Epithelial cell of prostate (primary cell): Measurements from ENCODE around the gene DBF4.
"Not testable (repeated sequence)": the region's sequence is repeated elsewhere in the genome, so short reads cannot be mapped to it uniquely, and the experiment has no call there.

Experiments used
- DNase-seq: peaks from one replicate; pipeline ENCODE4 v3.0.0-alpha.2; 2011; ENCODE audit warnings: low read depth, low spot score
- H3K27ac ChIP-seq: fragments of 450-650 bp; 2 replicates; pipeline ENCODE4 v1.5.1; 2017; ENCODE audit warnings: mild to moderate bottlenecking

DBF4 gene

DNA sequence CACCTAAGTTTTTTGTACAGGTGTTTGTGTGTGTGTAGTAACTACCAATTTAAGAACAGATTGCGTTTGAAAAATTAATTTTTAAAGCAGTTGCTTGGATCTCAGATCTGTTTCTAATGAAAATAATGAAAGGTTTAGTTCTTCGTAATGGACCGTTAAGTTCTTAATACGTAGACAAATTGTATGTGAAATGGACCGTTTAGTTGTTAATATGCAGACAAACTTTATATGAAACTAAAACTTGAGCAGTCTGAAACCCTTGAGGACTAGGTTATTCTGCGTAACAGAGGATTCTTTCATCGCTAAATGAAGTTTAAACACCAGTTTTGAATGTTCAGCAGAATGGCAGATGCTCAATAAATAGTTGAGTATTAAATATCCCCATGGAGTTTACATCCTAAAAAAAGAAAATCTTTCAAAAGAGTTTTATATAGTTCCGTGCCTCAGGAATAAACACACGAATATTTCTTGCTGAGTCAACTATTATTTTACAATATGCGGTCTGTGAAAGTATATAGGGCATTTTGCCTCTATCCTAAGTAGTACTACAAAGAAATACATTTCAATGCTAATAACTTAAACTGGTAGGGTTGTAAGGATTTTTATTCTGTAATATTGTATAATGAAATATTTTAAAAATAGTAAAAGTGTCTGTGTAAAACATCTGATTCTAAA lies 1.2 kb downstream of the DBF4 start:
- peak overlapping the region; percentile 87 for H3K27ac ChIP-seq
- no peak for DNase-seq

DNA sequence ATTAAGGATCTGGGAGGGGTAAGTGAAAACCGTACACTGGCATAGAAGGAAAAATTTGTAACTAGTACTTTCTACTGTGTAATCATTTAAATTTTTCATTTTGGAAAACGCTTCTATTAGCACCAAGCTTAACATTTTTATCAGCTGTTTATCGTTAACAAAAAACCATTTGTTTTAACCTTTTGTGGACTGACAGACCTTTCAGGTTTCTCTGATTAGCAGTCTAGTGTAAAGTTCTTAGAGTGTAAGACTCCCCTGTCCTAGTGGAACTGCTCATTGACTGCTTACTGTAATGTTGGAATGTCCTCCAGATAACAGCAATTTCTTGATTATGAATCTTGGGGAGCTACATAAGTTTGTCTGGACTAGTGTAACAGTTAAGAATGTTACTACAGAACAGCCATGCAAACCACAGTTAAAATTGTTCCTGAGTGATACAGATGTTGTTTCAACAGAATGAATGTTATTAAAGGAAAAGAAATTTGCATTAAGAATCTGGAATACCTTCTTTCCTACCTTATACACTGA lies 2.0 kb downstream of the DBF4 start:
- DNase-seq: no peak
- H3K27ac ChIP-seq: no peak overlapping the region

DNA sequence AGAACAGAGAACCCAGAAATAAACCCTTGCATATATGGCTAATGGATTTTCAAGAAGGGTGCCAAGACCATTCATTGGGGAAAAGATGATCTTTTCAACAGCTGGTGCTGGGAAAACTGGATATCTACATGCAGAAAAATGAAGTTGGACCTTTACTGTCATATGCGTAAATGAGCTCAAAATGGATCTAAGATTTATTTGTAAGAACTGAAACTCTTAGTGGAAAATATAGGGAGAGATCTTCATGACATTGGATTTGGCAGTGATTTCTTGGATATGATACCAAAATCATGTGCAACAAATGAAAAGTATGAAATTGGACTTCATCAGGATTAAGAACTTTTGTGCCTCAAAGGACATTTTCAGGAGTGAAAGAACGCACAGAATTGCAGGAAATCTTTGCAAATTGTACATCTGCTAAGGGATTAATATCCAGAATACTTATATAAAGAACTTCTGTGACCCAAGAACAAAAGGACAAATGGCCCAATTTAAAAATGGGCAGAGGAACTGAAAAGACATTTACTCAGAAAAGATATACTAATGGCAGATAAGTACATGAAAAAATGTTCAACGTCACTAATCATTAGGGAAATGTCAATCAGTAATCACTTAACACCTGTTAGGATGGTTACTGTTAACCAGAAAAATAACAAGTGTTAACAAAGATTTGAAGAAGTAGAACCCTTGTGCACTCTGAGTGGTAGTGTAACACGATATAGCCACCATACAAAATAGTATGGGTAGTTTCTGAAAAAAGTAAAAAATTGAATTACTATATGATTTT lies 6.1 kb downstream of the DBF4 start:
- no peak overlapping the region for H3K27ac ChIP-seq
- DNase-seq: no peak

DNA sequence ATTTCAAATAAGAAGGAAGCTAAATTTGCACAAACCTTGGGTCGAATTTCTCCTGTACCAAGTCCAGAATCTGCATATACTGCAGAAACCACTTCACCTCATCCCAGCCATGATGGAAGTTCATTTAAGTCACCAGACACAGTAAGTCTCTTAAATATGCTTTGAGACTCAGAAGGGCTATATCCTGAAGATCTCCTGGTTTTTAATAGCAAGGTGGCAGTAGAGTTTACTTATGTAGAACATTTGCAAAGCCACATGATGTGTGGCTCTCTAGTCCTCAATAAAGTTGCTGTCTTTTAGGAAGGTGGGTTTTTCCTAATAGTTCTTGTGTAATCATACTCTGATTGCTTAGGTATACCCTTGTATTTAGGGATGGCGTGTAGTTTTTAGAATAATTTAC lies 8.7 kb downstream of the DBF4 start:
- H3K27ac ChIP-seq: no peak overlapping the region
- no peak for DNase-seq

DNA sequence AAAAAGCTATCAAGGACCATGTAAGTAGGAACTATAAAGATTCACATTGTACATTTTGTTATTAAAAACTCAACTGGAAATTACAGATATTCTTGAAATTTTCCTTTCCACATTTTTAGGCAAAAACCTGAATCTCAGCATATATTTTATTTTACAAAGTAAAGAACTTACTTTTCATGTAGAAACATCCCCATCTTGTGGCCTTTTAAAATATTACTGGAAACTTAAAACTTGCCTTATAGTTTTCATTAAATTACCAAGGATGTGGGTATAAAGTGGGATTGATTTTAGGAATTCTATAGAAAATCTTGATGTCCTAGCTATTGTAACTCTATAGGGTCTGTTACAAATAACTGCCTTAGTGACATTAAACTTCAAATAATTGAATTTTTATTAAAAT lies 10.6 kb downstream of the DBF4 start:
- no peak for DNase-seq
- no peak overlapping the region for H3K27ac ChIP-seq

DNA sequence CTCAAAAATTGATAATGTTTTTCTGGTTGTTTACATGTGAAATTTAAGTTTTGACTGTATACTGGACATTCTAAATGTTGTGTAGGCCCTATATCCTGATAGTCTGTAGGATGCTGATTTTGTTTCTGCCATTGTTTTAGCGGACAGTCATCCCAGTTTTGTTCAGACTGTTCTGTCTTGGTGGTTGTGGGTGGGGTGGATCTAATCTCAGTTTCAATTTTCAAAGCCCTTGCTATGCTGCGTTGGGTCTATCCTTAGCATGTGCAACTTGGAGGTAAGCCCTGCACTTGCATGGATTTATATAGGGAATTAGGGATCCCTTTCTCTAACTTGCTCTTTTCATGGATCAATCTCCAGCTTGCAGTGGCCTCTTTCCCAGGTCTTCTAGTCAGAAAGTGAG lies 19.1 kb downstream of the DBF4 start:
- DNase-seq: no peak

DNA sequence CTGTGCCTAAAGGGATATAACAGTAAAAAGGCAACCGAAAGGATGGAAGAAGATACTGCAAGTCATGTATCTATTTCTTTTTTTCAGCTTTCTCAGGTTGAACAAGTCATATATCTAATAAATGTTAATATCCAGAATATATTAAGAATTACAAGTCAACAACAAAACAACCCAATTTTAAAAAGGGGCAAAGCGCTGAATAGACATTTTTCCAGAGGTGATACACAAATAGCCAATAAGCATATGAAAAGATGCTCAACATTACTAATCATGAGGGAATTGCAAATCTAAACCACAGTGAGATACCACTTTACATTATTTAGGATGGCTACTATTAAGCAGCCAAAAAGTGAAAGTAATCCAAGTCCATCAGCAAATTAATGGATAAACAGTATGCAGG lies 23.0 kb downstream of the DBF4 start:
- no peak for DNase-seq
- H3K27ac ChIP-seq: no peak overlapping the region

More for the DNA sequence above, 19.1 kb downstream of the DBF4 start:
- no peak overlapping the region for H3K27ac ChIP-seq

DNA sequence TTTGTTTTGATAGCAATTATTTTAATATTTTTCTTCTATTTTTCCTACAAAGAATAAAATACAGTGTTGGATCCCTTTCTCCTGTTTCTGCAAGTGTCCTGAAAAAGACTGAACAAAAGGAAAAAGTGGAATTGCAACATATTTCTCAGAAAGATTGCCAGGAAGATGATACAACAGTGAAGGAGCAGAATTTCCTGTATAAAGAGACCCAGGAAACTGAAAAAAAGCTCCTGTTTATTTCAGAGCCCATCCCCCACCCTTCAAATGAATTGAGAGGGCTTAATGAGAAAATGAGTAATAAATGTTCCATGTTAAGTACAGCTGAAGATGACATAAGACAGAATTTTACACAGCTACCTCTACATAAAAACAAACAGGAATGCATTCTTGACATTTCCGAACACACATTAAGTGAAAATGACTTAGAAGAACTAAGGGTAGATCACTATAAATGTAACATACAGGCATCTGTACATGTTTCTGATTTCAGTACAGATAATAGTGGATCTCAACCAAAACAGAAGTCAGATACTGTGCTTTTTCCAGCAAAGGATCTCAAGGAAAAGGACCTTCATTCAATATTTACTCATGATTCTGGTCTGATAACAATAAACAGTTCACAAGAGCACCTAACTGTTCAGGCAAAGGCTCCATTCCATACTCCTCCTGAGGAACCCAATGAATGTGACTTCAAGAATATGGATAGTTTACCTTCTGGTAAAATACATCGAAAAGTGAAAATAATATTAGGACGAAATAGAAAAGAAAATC lies 31.0 kb downstream of the DBF4 start:
- not testable (repeated sequence) for DNase-seq
- peak overlapping the region; percentile 7 for H3K27ac ChIP-seq

DNA sequence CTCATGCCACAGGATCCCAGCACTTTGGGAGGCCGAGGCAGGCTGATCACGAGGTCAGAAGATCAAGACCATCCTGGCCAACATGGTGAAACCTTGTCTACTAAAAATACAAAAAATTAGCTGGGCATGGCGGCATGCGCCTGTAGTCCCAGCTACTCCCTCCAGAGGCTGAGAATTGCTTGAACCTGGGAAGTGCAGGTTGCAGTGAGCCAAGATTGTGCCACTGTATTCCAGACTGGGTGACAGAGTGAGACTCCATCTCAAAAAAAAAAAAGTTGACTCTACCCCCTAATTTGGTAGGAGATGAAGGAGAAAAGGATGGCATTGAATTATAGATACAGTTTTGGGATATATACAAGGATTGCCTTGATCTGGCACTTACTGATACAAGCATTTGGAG lies 32.5 kb downstream of the DBF4 start:
- not testable (repeated sequence) for DNase-seq, H3K27ac ChIP-seq

DNA sequence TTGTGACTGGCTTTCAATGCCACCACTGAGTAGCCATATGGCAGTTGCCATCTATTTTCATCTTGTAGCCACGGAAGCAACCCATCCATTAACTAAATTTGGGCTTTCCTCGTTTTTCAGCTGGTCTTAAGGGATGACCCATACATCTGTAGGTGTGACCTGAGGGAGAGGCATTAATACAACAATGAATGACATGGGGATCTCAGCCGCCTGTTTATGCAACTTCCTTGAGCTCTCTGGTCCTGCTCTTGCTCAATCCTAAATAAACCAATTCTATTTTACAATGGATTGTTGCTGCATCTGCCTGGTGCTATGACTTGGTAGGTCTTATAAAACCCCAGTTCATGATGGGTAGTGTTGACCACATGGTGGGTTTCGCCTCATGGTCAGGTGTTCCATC lies 35.8 kb downstream of the DBF4 start:
- no peak overlapping the region for H3K27ac ChIP-seq
- no peak for DNase-seq

DNA sequence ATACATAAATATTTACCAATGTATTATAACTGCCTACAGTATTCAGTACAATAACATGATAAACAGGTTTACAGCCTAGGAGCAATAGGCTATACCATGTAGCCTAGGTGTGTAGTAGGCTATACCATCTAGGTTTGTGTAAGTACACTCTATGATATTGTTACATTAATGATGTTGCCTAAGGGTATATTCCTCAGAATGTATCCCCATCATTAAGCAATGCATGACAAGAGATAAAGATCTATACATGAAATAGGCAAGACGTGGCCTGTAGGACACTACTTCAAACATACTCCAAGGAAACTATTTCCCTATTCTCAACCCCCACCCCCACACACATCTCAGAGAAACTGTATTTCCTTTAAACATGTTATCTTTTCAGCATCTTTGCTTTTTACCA lies 42.4 kb downstream of the DBF4 start:
- DNase-seq: peak; percentile 70
- H3K27ac ChIP-seq: no peak overlapping the region

DNA sequence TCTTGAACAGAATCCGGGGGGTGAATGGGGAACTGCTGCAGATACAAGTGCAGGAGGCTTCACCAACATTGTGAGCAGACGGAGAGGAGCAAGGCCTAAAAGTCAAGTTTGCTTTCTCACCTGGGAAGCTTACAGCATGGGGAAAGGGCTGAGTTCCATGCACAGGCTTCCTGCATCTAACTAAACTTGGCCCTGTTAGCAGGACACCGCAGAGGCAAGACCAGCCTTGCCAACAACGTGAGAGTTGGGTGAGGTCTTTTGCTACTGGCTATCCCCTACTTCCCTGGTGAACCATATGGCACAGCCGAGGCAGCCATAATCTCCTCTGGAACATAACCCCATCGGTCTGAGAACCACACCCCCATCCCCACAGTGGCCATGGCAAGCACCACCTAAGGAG lies 43.6 kb downstream of the DBF4 start:
- no peak overlapping the region for H3K27ac ChIP-seq
- DNase-seq: no peak

DNA sequence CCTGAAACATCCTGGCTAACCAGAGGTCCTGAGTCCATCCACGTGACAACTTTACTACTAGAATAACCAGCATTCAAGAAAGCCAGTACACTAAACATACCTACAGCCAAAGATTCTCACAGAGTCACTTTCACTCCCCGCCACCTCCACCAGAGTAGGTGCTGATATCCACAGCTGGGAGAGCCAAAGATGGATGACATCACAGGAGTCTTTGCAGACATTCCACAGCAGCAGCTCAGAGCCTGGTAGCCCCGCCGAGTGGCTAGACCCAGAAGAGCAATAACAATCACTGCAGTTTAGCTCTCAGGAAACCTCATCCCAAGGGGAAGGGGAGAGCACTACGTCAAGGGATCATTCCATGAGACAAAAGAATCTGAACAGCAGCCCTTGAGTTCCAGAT lies 44.3 kb downstream of the DBF4 start:
- no peak for DNase-seq

DNA sequence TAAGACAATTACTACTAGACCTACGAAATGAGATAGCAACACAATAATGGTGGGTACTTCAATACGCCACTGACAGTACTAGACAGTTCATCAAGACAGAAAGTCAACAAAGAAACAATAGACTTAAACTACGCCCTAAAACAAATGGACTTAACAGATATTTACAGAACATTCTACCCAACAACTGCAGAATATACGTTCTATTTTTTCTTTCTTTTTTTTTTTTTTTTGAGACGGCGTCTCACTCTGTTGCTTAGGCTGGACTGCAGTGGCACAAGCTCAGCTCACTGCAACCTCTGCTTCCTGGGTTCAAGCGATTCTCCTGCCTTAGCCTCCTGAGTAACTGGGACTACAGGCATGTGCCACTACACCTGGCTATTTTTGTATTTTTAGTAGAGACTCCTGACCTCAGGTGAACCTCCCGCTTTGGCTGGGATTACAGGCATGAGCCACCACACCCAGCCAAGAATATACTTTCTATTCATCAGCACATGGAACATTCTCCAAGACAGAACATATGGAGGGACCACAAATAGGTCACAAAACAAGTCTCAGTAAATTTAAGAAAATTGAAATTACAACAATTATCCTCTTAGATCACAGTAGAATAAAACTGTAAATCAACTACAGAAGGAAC lies 46.6 kb downstream of the DBF4 start:
- H3K27ac ChIP-seq, DNase-seq: not testable (repeated sequence)

More for the DNA sequence above, 44.3 kb downstream of the DBF4 start:
- no peak overlapping the region for H3K27ac ChIP-seq

DNA sequence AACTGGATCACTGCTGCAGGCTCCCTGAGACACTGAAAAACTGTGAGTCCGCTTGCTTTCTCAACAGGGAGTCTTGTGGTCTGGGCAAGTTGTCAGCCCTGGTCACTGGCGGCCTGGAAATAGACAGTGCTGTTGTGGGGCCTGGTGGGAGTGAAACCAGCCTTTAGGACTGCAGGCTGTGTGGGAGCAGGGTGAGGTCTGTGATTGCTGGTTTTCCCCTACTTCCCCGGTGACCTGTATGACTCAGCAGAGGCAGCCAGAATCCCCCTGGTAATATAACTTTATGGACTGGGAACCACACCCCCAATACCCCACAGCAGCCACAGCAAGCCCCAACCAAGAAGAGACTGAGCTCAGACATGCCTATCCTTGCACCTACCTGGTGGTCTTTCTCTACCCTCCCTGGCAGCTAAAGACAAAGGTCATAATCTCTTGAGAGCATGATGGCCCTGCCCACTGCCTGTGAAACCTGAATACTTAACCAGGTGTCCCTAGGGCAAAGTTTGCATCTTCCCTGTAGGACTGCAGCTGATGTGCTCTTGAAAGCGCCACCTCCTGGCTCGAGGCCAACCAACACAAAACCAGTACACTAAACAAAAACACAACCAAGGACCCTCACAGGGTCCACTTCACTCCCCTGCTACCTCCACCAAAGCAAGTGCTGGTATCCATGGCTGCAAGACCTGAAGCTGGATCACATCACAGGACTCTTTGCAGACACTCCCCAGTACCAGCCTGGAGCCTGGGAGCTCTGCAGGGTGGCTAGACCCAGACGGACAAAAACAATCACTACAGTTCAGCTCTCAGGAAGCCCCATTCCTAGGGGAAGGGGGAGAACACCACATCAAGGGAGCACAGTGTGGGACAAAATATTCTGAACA lies 50.5 kb downstream of the DBF4 start:
- DNase-seq: no peak
- H3K27ac ChIP-seq: no peak overlapping the region

DNA sequence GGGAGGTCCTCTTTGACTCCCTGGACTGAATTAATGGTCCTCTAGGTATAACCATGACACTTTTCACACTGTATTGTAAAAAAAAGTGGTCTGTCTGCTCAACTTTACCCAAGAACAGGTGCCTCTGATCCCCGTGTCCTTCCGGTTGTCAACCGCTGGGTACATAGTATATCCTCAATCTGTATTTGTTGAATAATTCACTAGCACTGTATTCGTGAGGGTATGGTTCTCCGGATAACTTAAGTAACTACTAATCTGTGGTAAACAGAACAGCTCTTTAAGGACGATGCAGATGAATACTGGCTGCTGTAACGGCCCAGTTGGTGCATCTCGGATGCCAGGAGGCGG lies 57.3 kb downstream of the DBF4 start:
- DNase-seq: no peak
- no peak overlapping the region for H3K27ac ChIP-seq

DNA sequence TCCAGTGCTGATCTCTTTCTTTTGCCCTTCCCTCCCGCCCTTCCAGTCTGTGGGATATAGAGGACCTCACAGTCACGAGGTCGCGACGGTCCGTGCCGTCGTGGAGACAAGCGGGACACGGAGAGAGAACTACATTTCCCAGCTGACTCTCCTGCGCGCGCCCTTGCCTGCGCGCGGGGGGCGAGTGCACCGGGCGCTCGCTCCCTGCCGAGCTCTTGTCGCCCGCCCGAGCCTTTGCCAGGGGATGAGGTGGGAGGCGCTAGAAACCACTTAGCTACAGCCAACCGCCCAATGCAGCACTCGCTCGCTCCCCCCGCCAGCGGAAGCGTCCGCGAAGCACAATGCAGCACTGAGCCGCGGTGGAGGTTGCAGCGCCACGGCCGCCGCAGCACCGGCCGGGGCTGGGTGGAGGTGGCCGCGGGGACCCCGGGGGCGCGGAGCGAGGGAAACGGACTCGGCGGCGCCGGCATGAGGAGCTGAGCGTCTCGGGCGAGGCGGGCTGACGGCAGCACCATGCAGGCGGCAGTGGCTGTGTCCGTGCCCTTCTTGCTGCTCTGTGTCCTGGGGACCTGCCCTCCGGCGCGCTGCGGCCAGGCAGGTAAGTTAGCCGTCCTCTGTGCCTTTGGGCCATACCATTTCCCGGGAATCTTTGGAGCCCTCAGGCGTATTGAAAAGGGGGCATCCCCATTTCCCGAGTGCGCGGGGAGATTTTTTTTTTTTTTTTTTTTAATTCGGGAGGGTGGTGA lies 57.8 kb downstream of the DBF4 start, which contains the start of gene ADAM22:
ADAM22 (plus strand) TSS at position 299 of the 746 bp plus-strand sequence; CDS start at position 514, 215 bp downstream.
- H3K27ac ChIP-seq: no peak within 1 kb of the TSS
- no peak for DNase-seq

DNA sequence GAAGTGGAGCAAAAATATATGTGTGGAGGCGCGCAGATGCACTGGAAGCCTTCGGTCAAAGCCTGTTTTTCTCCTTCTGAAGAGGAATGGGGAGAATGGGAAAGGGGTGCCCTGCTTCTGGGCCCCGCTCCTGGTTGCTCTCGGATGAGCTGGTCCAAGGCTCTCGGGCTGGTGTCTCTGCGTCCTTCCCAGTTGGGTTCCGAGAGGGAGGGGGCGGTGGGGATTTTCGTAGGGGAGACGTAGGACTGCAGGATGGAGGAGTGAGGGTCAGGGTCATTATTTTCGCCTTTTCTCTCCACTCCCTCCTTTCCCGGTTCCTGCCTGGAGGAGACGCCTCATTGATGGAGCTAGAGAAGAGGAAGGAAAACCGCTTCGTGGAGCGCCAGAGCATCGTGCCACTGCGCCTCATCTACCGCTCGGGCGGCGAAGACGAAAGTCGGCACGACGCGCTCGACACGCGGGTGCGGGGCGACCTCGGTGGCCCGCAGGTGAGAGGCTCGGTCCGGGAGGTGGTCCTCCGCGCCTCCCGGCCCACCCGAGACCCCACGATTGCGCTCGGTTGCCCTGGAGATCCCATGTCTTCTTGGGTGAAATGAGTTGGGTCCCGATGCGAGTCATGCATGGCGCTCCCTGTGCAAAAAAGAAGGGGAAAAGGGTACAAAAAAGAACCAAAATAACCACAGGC lies 58.5 kb downstream of the DBF4 start:
- H3K27ac ChIP-seq: no peak overlapping the region

More for the DNA sequence above, 58.5 kb downstream of the DBF4 start:
- no peak for DNase-seq
